DOHH2 (cell line): ENCODE measurements around the gene PRTN3.

Source experiments
- EZH2phosphoT487 ChIP-seq: fragments of 200-600 bp; sonication (generic); IDR thresholded peaks from 2 replicates; pipeline ENCODE4 v1.6.1; 2017; ENCODE audit warnings: borderline replicate concordance, mild to moderate bottlenecking, antibody characterized with exemption, low read length, moderate library complexity, mixed read lengths
- TF ChIP-seq, protein P1 (sequence below): fragments of 200-600 bp; sonication (generic); IDR thresholded peaks from one replicate; pipeline ENCODE4 v1.5.1; 2014; ENCODE audit warnings: antibody characterized with exemption, mild to moderate bottlenecking, low read depth, low read length; ENCODE audit not compliant: poor library complexity, severe bottlenecking

DNA sequence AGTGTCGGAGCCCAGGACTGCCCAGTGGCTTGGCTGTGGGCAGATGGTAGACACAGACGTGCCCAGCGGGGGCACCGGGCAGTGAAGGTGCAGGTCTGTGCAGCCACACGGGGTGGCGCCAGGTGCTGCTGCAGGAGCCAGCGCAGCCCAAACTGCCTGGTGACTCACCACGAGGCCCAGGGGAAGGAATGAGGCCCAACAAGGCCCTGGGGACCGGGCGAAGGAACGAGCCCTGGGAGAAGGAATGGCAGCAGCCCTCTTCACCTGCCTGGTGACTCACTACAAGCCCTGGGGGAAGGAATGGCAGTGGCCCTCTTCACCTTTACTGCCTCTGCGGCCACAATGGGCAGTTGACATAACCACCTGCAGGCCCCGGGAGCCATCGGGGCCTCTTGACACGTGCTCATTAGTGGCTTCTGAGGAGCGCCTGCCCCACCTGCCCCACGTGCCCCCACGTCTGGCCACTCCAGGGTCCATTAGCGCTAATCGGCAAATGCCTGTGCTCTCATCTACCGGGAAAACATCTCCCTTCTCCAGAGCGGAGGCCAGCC lies 42.9 kb downstream of the PRTN3 start:
- TF ChIP-seq, protein P1, sequence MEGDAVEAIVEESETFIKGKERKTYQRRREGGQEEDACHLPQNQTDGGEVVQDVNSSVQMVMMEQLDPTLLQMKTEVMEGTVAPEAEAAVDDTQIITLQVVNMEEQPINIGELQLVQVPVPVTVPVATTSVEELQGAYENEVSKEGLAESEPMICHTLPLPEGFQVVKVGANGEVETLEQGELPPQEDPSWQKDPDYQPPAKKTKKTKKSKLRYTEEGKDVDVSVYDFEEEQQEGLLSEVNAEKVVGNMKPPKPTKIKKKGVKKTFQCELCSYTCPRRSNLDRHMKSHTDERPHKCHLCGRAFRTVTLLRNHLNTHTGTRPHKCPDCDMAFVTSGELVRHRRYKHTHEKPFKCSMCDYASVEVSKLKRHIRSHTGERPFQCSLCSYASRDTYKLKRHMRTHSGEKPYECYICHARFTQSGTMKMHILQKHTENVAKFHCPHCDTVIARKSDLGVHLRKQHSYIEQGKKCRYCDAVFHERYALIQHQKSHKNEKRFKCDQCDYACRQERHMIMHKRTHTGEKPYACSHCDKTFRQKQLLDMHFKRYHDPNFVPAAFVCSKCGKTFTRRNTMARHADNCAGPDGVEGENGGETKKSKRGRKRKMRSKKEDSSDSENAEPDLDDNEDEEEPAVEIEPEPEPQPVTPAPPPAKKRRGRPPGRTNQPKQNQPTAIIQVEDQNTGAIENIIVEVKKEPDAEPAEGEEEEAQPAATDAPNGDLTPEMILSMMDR, result no peak
- no peak for TF ChIP-seq EZH2phosphoT487
